Left colon (tissue), 2 donors: ENCODE results near the gene IL12A. TPM values are rescaled to one million over a fixed set of nuclear protein-coding genes. Genes with fewer than 3 reads are reported as not detected.

Experiments
- ATAC-seq: fragments of 200-7000 bp; cut with Tn5 transposase; one replicate; pipeline ENCODE4 v1.9.1; 2020; ENCODE audit warnings: mild to moderate bottlenecking, moderate library complexity
- DNase-seq, 2 donors: peaks; one replicate each; pipeline ENCODE4 v3.0.0-alpha.2; 2020
- intact Hi-C, 2 donors: fragments of 100-400 bp; cut with DNase I in 1 of 2; cut with micrococcal nuclease in 1 of 2; formaldehyde crosslinking; loops; one replicate each; pipeline versions ENCODE4 v1.11.2 to v1.14.0; 2022; cut with DNase I, micrococcal nuclease
- total RNA-seq, 2 donors: library from RNA; stranded (reverse); fragmentation: NEBNext Ultra II Directional; extraction: Animal tissue kit (Norgen Biotek cat#: 25700); gene quantifications; one replicate each; pipeline ENCODE4 v1.2.1, GENCODE V29; 2021
- donor health status: DM: no; HTN: no; CAD: no.
- donor health status: DM: yes; HTN: yes; CAD: no.

Gene IL12A
- total RNA-seq, 2 donors from 2014 or later = 0.17 to 0.67 TPM

- intact Hi-C loops = loop anchor here in 1 of 2 donors (10.0 kb wide), 1 partner anchor 397 kb away; no protein-coding TSS in a partner anchor
- DNase-seq (no peak), ATAC-seq (no peak)
These were observed 23.5 kb downstream of the IL12A start for GRCh38 chr3:160012108-160012507.

DNA sequence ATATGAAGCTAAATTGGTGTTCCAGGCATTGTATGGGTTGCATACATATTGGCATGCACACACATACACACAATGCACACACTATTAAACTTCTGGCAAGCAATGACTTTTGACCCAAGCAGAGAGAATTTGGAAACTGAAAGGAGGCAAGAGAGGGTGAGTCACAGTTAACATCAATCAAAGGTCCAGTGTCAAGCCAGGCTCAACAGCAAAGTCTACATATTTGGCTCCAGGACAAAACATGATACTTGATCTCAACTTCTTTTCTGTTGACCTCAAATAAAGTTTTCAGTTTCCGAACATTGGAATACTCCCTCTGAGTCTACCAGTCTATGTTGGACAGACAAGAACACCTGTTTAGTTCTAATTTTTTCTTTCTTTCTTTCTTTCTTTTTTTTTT lies 28.3 kb downstream of the IL12A start:
- DNase-seq (no peak), ATAC-seq (no peak)
- intact Hi-C loops = loop anchor here in 1 of 2 donors (10.0 kb wide), 1 partner anchor 402 kb away; no protein-coding TSS in a partner anchor

- DNase-seq (no peak), ATAC-seq (no peak)
- intact Hi-C loops = loop anchor here in 1 of 2 donors (10.0 kb wide), 1 partner anchor 404 kb away; no protein-coding TSS in a partner anchor
These were observed 30.3 kb downstream of the IL12A start for GRCh38 chr3:160018959-160019358.

DNA sequence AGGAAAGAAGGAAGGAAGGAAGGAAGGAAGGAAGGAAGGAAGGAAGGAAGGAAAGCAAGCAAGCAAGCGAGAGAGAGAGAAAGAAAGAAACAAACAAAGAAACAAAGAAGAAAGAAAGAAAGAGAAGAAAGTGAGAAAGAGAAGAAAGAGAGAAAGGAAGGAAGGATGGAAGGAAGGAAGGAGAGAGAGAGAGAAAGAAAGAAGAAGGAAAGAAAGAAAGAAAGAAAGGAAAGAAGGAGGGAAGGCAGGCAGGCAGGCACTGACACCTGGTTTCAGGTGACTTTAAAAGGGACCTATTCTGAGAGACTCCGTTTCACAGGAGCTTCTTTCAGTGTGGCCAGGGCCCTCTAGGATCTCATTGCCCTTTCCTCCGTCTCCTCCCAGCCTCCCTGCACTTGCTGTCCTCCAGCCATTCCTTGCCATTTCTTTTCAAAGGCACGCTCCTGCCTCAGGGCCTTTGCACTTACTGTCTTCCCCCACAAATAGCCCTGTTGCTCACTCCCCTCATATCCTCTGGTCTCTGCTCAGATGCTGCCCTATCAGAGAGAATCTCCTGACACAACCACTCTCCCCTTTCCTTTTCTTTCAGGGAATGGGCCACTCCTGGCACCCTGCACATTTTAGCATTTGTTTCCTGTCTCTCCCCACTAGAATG lies 31.5 kb downstream of the IL12A start:
- ATAC-seq (no peak), DNase-seq (no peak)
- intact Hi-C loops = no loop called here

DNA sequence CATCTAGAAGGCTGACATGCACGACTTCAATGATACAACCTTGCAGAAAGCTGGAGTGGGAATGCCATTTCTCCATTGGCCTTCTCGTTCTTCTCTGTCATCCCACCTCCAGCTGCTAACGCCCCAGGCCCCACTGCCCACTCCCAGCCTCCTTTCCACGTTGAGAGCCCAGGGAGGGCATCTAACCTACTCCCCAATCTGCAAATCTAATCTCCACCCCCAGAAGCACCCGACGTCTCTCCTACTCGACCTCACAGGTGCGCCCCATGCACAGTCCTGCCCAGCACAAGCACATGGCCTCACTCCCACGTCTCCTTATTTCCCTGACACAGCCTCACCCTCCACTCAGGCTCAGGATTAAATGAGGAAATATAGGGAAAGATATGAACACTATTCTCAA lies 33.4 kb downstream of the IL12A start:
- ATAC-seq (no peak), DNase-seq (no peak)
- intact Hi-C loops = no loop called here

- intact Hi-C loops = no loop called here
- ATAC-seq (no peak), DNase-seq (no peak)
These were observed 34.8 kb downstream of the IL12A start for GRCh38 chr3:160023476-160023875.

GRCh38 chr3:160027541-160028195 lies 39.0 kb downstream of the IL12A start:
- ATAC-seq (no peak), DNase-seq (no peak)
- intact Hi-C loops = no loop called here

- DNase-seq (no peak), ATAC-seq (no peak)
- intact Hi-C loops = loop anchor here in 1 of 2 donors (10.0 kb wide), 1 partner anchor 309 kb away; no protein-coding TSS in a partner anchor
These were observed 47.1 kb downstream of the IL12A start for GRCh38 chr3:160035757-160036156.

- peak in 1 of 2 donors; percentile 8 for DNase-seq
- no peak for ATAC-seq
- intact Hi-C loops = loop anchor here in 1 of 2 donors (10.0 kb wide), 1 partner anchor 306 kb away; no protein-coding TSS in a partner anchor
These were observed 50.4 kb downstream of the IL12A start for GRCh38 chr3:160038862-160039562.

DNA sequence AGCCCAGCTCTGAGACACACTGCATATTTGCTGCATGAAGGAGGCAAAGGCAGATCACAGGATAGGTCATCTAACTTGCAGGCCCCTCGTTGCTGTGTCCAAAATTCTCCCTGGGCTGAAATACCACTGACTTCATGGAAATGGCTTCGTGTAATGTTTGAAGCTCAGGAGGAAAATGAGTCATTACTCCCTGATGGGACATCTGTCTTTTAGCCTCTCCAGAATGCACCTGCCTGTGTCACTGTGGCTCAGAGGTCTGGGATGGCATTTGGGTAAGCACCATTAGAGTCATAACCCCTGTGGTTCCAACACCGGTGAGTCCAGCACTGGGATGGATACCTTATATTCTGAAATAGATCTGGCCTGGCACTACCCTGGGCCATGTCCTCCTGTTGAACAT lies 51.5 kb downstream of the IL12A start:
- intact Hi-C loops = no loop called here
- no peak for ATAC-seq

DNA sequence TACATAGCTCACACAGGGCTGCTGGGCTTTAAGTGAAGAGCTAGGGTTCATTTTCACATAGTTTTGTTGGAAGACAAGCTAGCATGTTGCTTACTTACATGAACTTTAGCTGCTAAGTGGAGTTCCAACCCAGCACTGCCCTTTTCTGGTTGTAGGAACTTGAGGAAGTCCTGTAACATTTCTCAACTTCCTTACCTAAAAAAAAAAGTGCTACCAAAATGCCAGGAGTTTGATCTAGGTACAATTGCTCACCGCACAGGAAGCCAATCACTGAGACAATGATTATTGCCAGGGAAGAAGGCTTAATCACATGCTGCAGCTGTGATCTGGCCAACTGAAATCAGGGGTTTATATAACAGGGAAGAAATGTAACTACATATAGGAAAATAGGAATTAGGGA lies 52.8 kb downstream of the IL12A start:
- ATAC-seq = no peak
- no peak for DNase-seq
- intact Hi-C loops = no loop called here

More for the DNA sequence above, 51.5 kb downstream of the IL12A start:
- DNase-seq = no peak

GRCh38 chr3:160044121-160044520 lies 55.5 kb downstream of the IL12A start:
- no peak for ATAC-seq
- intact Hi-C loops = no loop called here
- no peak for DNase-seq

Other genes starting within 250 kb of the IL12A start
- 1 to 10 TPM in 1 of 2 donors, under 1 TPM in 1; 0.67 to 2.7 TPM for gene SCHIP1, start 149.0 kb upstream of the IL12A start, total RNA-seq
- 1 to 10 TPM in 1 of 2 donors, under 1 TPM in 1; 0.31 to 1.9 TPM for gene C3orf80, start 236.6 kb downstream of the IL12A start, total RNA-seq